RCC 7860 (cell line): ENCODE results near the gene SOX5.
"Not testable (repeated sequence)": the region's sequence is repeated elsewhere in the genome, so short reads cannot be mapped to it uniquely, and the experiment has no call there.

Experiments
- DNase-seq: peaks from one replicate; pipeline ENCODE4 v3.0.0-alpha.2; 2015; ENCODE audit warnings: low spot score
- FAIRE-seq: peaks from 2 replicates; lab custom pipeline; 2012; peaks lifted over from hg19 to GRCh38; lab: Jason Lieb, UNC

SOX5 gene

GRCh38 chr12:23507785-23508184 is 441.7 kb downstream of the SOX5 start:
- DNase-seq, FAIRE-seq: not testable (repeated sequence)

GRCh38 chr12:23505736-23506135 is 443.7 kb downstream of the SOX5 start:
- FAIRE-seq, DNase-seq: not testable (repeated sequence)

- DNase-seq: no peak
- FAIRE-seq: no peak
Observed at GRCh38 chr12:23504641-23505399, 444.6 kb downstream of the SOX5 start.

GRCh38 chr12:23504043-23504442 is 445.4 kb downstream of the SOX5 start:
- FAIRE-seq (no peak), DNase-seq (no peak)

- no peak for FAIRE-seq
- no peak for DNase-seq
Observed at GRCh38 chr12:23503544-23503943, 445.9 kb downstream of the SOX5 start.

- no peak for DNase-seq
- FAIRE-seq: no peak
Observed at GRCh38 chr12:23502259-23502658, 447.2 kb downstream of the SOX5 start.

- no peak for DNase-seq
- no peak for FAIRE-seq
Observed at GRCh38 chr12:23495472-23495871, 454.0 kb downstream of the SOX5 start.

GRCh38 chr12:23493672-23494071 is 455.8 kb downstream of the SOX5 start:
- DNase-seq (no peak), FAIRE-seq (no peak)

- DNase-seq, FAIRE-seq: not testable (repeated sequence)
Observed at GRCh38 chr12:23491029-23491428, 458.4 kb downstream of the SOX5 start.

- DNase-seq (no peak), FAIRE-seq (no peak)
Observed at GRCh38 chr12:23488130-23488529, 461.3 kb downstream of the SOX5 start.

- no peak for DNase-seq
- FAIRE-seq: no peak
Observed at GRCh38 chr12:23484238-23484637, 465.2 kb downstream of the SOX5 start.

GRCh38 chr12:23482571-23482970 is 466.9 kb downstream of the SOX5 start:
- no peak for FAIRE-seq
- no peak for DNase-seq
